RWPE2 (cell line): ENCODE data around the gene NFIX.

Experiments used
- ATAC-seq: fragments of 200-7000 bp; cut with Tn5 transposase; 3 replicates; pipeline ENCODE4 v1.9.1; 2021; ENCODE audit warnings: low read depth
- DNase-seq: peaks from one replicate; pipeline ENCODE4 v3.0.0-alpha.2; 2020; ENCODE audit warnings: low spot score
- H3K27ac ChIP-seq: fragments of 450-650 bp; 2 replicates; pipeline ENCODE4 v1.5.1; 2017; ENCODE audit warnings: mild to moderate bottlenecking; ENCODE audit not compliant: poor library complexity, severe bottlenecking
- H3K27me3 ChIP-seq: fragments of 250-450 bp; sonication (Bioruptor Pico); 2 replicates; pipeline ENCODE4 v1.5.1; 2021; ENCODE audit warnings: mild to moderate bottlenecking, moderate library complexity; ENCODE audit not compliant: insufficient read depth, poor library complexity, severe bottlenecking
- H3K36me3 ChIP-seq: fragments of 250-450 bp; sonication (Bioruptor Pico); 2 replicates; pipeline ENCODE4 v1.5.1; 2020; ENCODE audit warnings: low read depth, mild to moderate bottlenecking, moderate library complexity
- H3K4me1 ChIP-seq: fragments of 250-450 bp; sonication (Bioruptor Pico); 2 replicates; pipeline ENCODE4 v1.5.1; 2021; ENCODE audit warnings: mild to moderate bottlenecking, moderate library complexity; ENCODE audit not compliant: insufficient read depth, poor library complexity, severe bottlenecking
- H3K4me3 ChIP-seq: fragments of 250-450 bp; sonication (Bioruptor Pico); 2 replicates; pipeline ENCODE4 v1.5.1; 2021; ENCODE audit warnings: mild to moderate bottlenecking, moderate library complexity; ENCODE audit not compliant: severe bottlenecking
- H3K9me3 ChIP-seq: fragments of 250-450 bp; sonication (Bioruptor Pico); 2 replicates; pipeline ENCODE4 v1.5.1; 2021; ENCODE audit warnings: mild to moderate bottlenecking, moderate library complexity; ENCODE audit not compliant: severe bottlenecking
- CTCF ChIP-seq: fragments of 450-650 bp; IDR thresholded peaks from one replicate; pipeline ENCODE4 v1.5.1; 2017; ENCODE audit warnings: mild to moderate bottlenecking, moderate library complexity; ENCODE audit not compliant: poor library complexity, severe bottlenecking

The NFIX gene

GRCh38 chr19:13012690-13013608 is 17.7 kb downstream of the NFIX start:
- Histone ChIP-seq H3K4me3 (peak overlapping the region; percentile 23), H3K27me3 (no peaks in the 10 kb centered on the region), H3K36me3 (no peaks in the 10 kb centered on the region), H3K9me3 (no peaks in the 10 kb centered on the region), H3K27ac (peak overlapping the region; percentile 84), H3K4me1 (peaks cover 28% of the 10 kb centered on the region)
- ATAC-seq (no peak), DNase-seq (no peak)
- TF ChIP-seq CTCF = no peak

- DNase-seq (no peak), ATAC-seq (no peak)
- H3K36me3 ChIP-seq = no peaks in the 10 kb centered on the region
- peaks cover 30% of the 10 kb centered on the region for H3K4me1 ChIP-seq
- no peaks in the 10 kb centered on the region for H3K27me3 ChIP-seq
- H3K9me3 ChIP-seq = no peaks in the 10 kb centered on the region
- peak overlapping the region; percentile 84 for H3K27ac ChIP-seq
- TF ChIP-seq CTCF = no peak
- peak overlapping the region; percentile 23 for H3K4me3 ChIP-seq
Observed at GRCh38 chr19:13013649-13014048, 18.4 kb downstream of the NFIX start.

- Histone ChIP-seq H3K27me3 (no peaks in the 10 kb centered on the region), H3K4me1 (peaks cover 35% of the 10 kb centered on the region), H3K36me3 (no peaks in the 10 kb centered on the region), H3K4me3 (peak overlapping the region; percentile 23), H3K9me3 (no peaks in the 10 kb centered on the region), H3K27ac (peak overlapping the region; percentile 84)
- DNase-seq (no peak), ATAC-seq (peak; percentile 11; the same call in 1 of the 3 replicates)
- TF ChIP-seq CTCF = no peak
Observed at GRCh38 chr19:13014101-13014920, 19.0 kb downstream of the NFIX start.

GRCh38 chr19:13014921-13015280 is 19.6 kb downstream of the NFIX start:
- Histone ChIP-seq H3K36me3 (no peaks in the 10 kb centered on the region), H3K9me3 (no peaks in the 10 kb centered on the region), H3K27me3 (no peaks in the 10 kb centered on the region), H3K27ac (peak overlapping the region; percentile 84), H3K4me1 (peaks cover 41% of the 10 kb centered on the region), H3K4me3 (no peak overlapping the region)
- no peak for TF ChIP-seq CTCF
- ATAC-seq = no peak
- DNase-seq = no peak
